Measurements from ENCODE around the gene CATSPERB. TPM values are rescaled to one million over a fixed set of nuclear protein-coding genes. Genes with fewer than 3 reads are reported as not detected.

CATSPERB gene
- total and polyA plus RNA-seq, 3 experiments from 2014 or later: 0.20 to 1.2 (median 1.1) TPM

DNA sequence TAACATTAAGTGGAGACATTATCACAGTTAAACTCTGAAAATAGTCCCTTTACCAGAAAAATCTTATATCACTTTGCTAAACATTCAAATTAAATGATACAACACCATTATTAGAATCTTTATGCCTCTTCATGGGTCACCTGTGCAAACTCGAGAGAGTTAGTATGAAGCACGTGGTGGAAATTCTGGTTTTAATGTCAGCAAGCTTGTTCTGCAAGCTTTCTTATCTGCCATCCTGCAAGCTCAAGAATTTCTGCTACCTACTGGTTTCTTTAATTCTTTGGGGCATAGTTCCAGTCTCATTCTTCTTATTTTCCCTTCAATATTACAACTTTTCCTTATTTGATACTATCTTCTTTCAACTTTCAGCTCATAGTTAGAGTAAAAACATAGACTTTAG, 868 bp downstream of the CATSPERB start:
- Histone ChIP-seq H3K4me1 (ENCODE audit: insufficient read depth, low read length) (no peaks in the 10 kb centered on the region), H3K27me3 (ENCODE audit: insufficient read depth, low read length, poor library complexity, severe bottlenecking) (no peaks in the 10 kb centered on the region), H3K4me3 (ENCODE audit: low read length) (no peak overlapping the region), H3K9me3 (ENCODE audit: low read length) (no peaks in the 10 kb centered on the region), H3K36me3 (ENCODE audit: insufficient read depth, low read length) (no peaks in the 10 kb centered on the region), H3K27ac (ENCODE audit: low read depth, low read length) (no peak overlapping the region)
- peaks cover 3 to 12% of the 10 kb centered on the region in 2 donors for H3K27me3 Mint-ChIP-seq
- POLR2A ChIA-PET: no interaction called here
- H3K4me3 Mint-ChIP-seq: no peak overlapping the region
- DNase-seq: no peak
- H3K9me3 Mint-ChIP-seq: no peaks in the 10 kb centered on the region
- H3K27ac Mint-ChIP-seq: peak overlapping the region in 1 of 8 donors; percentile 32
- CTCF ChIA-PET: interaction anchor here (0.6 kb wide), 1 partner anchor 31 kb away, joined by 3 read pairs; no protein-coding TSS in a partner anchor
- peaks cover 0 to 3% (median 2%) of the 10 kb centered on the region in 3 donors for H3K36me3 Mint-ChIP-seq
- no peaks in the 10 kb centered on the region for H3K4me1 Mint-ChIP-seq

DNA sequence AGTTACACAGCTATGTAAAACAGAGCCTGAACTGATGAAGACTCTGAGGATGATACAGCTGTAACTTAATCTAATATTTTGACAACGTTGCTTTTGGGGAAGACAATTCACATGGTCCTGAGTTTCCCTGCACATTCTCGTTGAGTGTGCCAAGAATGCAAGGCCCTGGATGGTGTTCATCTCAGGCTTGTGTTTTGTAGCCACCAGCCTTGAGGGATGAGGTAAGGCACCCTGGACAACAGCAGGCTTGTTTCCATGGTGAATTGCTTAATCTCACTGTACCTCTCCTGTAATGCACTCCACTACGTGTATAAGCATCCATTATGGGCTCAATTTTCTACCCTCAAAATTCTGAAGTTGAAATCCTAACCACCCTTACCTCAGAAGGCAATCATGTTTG, 2.1 kb downstream of the CATSPERB start:
- Mint-ChIP-seq H3K36me3 (no peaks in the 10 kb centered on the region), H3K27me3 (peaks cover 3 to 6% of the 10 kb centered on the region in 2 donors), H3K4me3 (no peak overlapping the region), H3K9me3 (no peaks in the 10 kb centered on the region), H3K4me1 (no peaks in the 10 kb centered on the region), H3K27ac (no peak overlapping the region)
- no peak for DNase-seq
- H3K9me3 ChIP-seq (ENCODE audit: low read length): no peaks in the 10 kb centered on the region
- H3K36me3 ChIP-seq (ENCODE audit: insufficient read depth, low read length): no peaks in the 10 kb centered on the region
- H3K4me3 ChIP-seq (ENCODE audit: low read length): no peak overlapping the region
- ChIA-PET POLR2A (no interaction called here), CTCF (no interaction called here)
- no peaks in the 10 kb centered on the region for H3K4me1 ChIP-seq (ENCODE audit: insufficient read depth, low read length)
- no peak overlapping the region for H3K27ac ChIP-seq (ENCODE audit: low read depth, low read length)
- no peaks in the 10 kb centered on the region for H3K27me3 ChIP-seq (ENCODE audit: insufficient read depth, low read length, poor library complexity, severe bottlenecking)

DNA sequence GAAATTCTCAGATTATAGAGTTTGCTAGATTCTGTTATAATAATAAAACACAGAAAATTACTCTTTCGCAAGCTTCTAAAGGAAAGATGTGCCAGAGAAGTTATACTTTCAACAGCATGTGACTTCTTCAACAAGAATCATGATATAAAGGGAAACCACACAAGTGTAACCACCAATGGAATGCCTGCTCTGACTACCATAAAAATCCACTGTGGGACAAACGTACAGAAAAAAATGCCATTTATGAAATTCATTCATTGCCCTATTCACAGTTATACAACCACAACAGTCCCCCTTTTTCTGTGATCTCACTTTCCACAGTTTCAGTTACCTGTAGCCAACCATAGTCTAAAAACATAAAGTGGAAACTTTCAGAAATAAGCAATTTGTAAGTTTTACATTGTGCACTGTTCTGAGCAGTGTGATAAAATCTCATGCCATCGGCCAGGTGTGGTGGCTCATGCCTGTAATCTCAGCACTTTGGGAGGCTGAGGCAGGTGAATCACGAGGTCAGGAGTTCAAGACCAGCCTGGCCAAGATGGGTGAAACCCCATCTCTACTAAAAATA, 3.2 kb downstream of the CATSPERB start:
- H3K27me3 ChIP-seq (ENCODE audit: insufficient read depth, low read length, poor library complexity, severe bottlenecking): no peaks in the 10 kb centered on the region

GRCh38 chr14:91727121-91727520, 4.8 kb downstream of the CATSPERB start:
- H3K4me3 ChIP-seq (ENCODE audit: low read length): no peak overlapping the region
- Mint-ChIP-seq H3K36me3 (no peaks in the 10 kb centered on the region), H3K27ac (no peak overlapping the region), H3K4me3 (no peak overlapping the region), H3K9me3 (no peaks in the 10 kb centered on the region), H3K27me3 (no peaks in the 10 kb centered on the region), H3K4me1 (no peaks in the 10 kb centered on the region)
- no peak overlapping the region for H3K27ac ChIP-seq (ENCODE audit: low read depth, low read length)
- no peaks in the 10 kb centered on the region for H3K4me1 ChIP-seq (ENCODE audit: insufficient read depth, low read length)
- H3K9me3 ChIP-seq (ENCODE audit: low read length): no peaks in the 10 kb centered on the region
- POLR2A ChIA-PET: interaction anchor here (0.6 kb wide), 1 partner anchor 104 kb away, joined by 4 read pairs; no protein-coding TSS in a partner anchor
- H3K27me3 ChIP-seq (ENCODE audit: insufficient read depth, low read length, poor library complexity, severe bottlenecking): no peaks in the 10 kb centered on the region
- CTCF ChIA-PET: no interaction called here
- no peak for DNase-seq
- no peaks in the 10 kb centered on the region for H3K36me3 ChIP-seq (ENCODE audit: insufficient read depth, low read length)

More for the DNA sequence above, 3.2 kb downstream of the CATSPERB start:
- H3K4me1 Mint-ChIP-seq: no peaks in the 10 kb centered on the region
- POLR2A ChIA-PET: no interaction called here
- no peaks in the 10 kb centered on the region for H3K36me3 Mint-ChIP-seq
- Histone ChIP-seq H3K27ac (ENCODE audit: low read depth, low read length) (no peak overlapping the region), H3K36me3 (ENCODE audit: insufficient read depth, low read length) (no peaks in the 10 kb centered on the region), H3K9me3 (ENCODE audit: low read length) (no peaks in the 10 kb centered on the region), H3K4me1 (ENCODE audit: insufficient read depth, low read length) (no peaks in the 10 kb centered on the region), H3K4me3 (ENCODE audit: low read length) (no peak overlapping the region)
- no peak overlapping the region for H3K4me3 Mint-ChIP-seq
- no peak for DNase-seq
- no peak overlapping the region for H3K27ac Mint-ChIP-seq
- peaks cover 0 to 6% of the 10 kb centered on the region in 2 donors for H3K27me3 Mint-ChIP-seq
- CTCF ChIA-PET: no interaction called here
- no peaks in the 10 kb centered on the region for H3K9me3 Mint-ChIP-seq

DNA sequence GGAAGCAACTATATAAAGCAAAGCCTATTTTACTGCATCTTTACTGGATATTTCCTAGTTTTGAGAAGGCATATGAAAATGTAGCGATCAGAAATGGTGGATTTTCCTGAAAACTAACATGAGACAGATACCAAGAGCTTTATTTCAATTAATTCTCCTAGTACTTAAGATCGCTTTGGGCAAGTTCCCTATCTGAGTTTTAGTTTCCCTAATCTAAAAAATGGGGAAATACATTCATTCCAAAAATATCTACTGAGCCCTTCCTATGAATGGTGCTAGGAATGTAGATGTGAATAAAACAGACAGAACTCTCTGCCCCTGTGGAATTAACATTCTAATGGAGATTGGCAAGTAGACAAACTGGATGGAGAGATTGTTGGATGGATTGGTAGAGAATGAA, 8.4 kb downstream of the CATSPERB start:
- no peaks in the 10 kb centered on the region for H3K27me3 ChIP-seq (ENCODE audit: insufficient read depth, low read length, poor library complexity, severe bottlenecking)
- no peak overlapping the region for H3K4me3 ChIP-seq (ENCODE audit: low read length)
- no peaks in the 10 kb centered on the region for H3K4me1 ChIP-seq (ENCODE audit: insufficient read depth, low read length)
- CTCF ChIA-PET: interaction anchor here (1.1 kb wide), 1 partner anchor 11 kb away, joined by 3 read pairs; no protein-coding TSS in a partner anchor
- POLR2A ChIA-PET: no interaction called here
- H3K9me3 ChIP-seq (ENCODE audit: low read length): no peaks in the 10 kb centered on the region
- H3K36me3 Mint-ChIP-seq: no peaks in the 10 kb centered on the region
- DNase-seq: no peak
- H3K4me1 Mint-ChIP-seq: peaks cover 1 to 5% (median 5%) of the 10 kb centered on the region in 3 donors
- no peaks in the 10 kb centered on the region for H3K27me3 Mint-ChIP-seq
- no peaks in the 10 kb centered on the region for H3K36me3 ChIP-seq (ENCODE audit: insufficient read depth, low read length)
- H3K27ac ChIP-seq (ENCODE audit: low read depth, low read length): no peak overlapping the region
- H3K4me3 Mint-ChIP-seq: no peak overlapping the region
- no peaks in the 10 kb centered on the region for H3K9me3 Mint-ChIP-seq
- no peak overlapping the region for H3K27ac Mint-ChIP-seq

DNA sequence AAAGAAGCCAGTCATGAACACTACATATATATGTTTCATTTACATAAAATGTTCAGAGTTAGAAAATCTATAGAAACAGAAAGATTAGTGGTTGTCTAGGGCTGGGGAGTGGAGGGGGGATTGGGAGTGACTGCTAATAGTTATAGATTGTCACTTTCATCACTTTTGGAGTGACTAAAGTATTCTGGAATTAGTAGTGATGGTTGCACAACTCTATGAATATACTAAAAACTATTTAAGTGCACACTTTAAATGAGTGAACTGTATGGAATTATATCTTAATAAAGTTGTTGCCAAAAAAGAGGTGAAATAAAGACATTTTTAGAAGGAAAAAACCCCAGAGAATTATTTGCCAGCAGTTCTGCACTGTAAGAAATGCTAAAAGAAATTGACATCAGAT, 9.5 kb downstream of the CATSPERB start:
- Mint-ChIP-seq H3K9me3 (no peaks in the 10 kb centered on the region), H3K4me3 (no peak overlapping the region), H3K4me1 (peaks cover 1 to 5% (median 5%) of the 10 kb centered on the region in 3 donors), H3K36me3 (no peaks in the 10 kb centered on the region), H3K27me3 (no peaks in the 10 kb centered on the region), H3K27ac (no peak overlapping the region)
- CTCF ChIA-PET: no interaction called here
- POLR2A ChIA-PET: no interaction called here
- Histone ChIP-seq H3K4me1 (ENCODE audit: insufficient read depth, low read length) (no peaks in the 10 kb centered on the region), H3K27me3 (ENCODE audit: insufficient read depth, low read length, poor library complexity, severe bottlenecking) (no peaks in the 10 kb centered on the region), H3K9me3 (ENCODE audit: low read length) (no peaks in the 10 kb centered on the region), H3K36me3 (ENCODE audit: insufficient read depth, low read length) (no peaks in the 10 kb centered on the region), H3K27ac (ENCODE audit: low read depth, low read length) (no peak overlapping the region), H3K4me3 (ENCODE audit: low read length) (no peak overlapping the region)
- no peak for DNase-seq

DNA sequence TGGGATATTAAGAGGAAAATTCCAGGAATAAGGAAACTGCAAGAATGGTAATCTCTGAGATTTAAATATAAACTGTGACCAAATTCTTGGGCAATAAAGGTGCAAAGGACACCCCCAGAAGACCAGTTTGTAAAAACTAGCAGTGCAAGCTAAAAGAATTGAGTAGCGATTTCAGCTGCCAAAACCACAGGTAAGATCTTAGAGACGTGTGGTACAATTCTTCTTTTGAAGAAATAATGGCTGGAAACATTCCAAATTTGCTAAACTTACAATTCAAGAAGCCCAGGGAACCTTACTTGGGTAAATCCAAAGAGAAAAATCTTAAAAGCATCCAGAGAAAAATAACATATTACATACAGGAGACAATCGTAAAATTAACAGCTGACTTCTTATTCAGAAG, 12.0 kb downstream of the CATSPERB start:
- Mint-ChIP-seq H3K36me3 (no peaks in the 10 kb centered on the region), H3K4me3 (no peak overlapping the region), H3K9me3 (no peaks in the 10 kb centered on the region), H3K27ac (no peak overlapping the region), H3K4me1 (peaks cover 3 to 7% (median 6%) of the 10 kb centered on the region in 3 donors), H3K27me3 (no peaks in the 10 kb centered on the region)
- Histone ChIP-seq H3K36me3 (ENCODE audit: insufficient read depth, low read length) (no peaks in the 10 kb centered on the region), H3K27me3 (ENCODE audit: insufficient read depth, low read length, poor library complexity, severe bottlenecking) (no peaks in the 10 kb centered on the region), H3K9me3 (ENCODE audit: low read length) (no peaks in the 10 kb centered on the region), H3K27ac (ENCODE audit: low read depth, low read length) (no peak overlapping the region), H3K4me3 (ENCODE audit: low read length) (no peak overlapping the region), H3K4me1 (ENCODE audit: insufficient read depth, low read length) (no peaks in the 10 kb centered on the region)
- CTCF ChIA-PET: no interaction called here
- POLR2A ChIA-PET: no interaction called here
- peak in 1 of 5 donors; percentile 20 for DNase-seq

- no peaks in the 10 kb centered on the region for H3K4me1 ChIP-seq (ENCODE audit: insufficient read depth, low read length)
- Mint-ChIP-seq H3K27ac (no peak overlapping the region), H3K36me3 (no peaks in the 10 kb centered on the region), H3K4me3 (no peak overlapping the region), H3K27me3 (no peaks in the 10 kb centered on the region), H3K9me3 (no peaks in the 10 kb centered on the region), H3K4me1 (peaks cover 6 to 11% (median 10%) of the 10 kb centered on the region in 3 donors)
- no peaks in the 10 kb centered on the region for H3K27me3 ChIP-seq (ENCODE audit: insufficient read depth, low read length, poor library complexity, severe bottlenecking)
- no peak overlapping the region for H3K27ac ChIP-seq (ENCODE audit: low read depth, low read length)
- H3K4me3 ChIP-seq (ENCODE audit: low read length): no peak overlapping the region
- H3K9me3 ChIP-seq (ENCODE audit: low read length): no peaks in the 10 kb centered on the region
- DNase-seq: no peak
- ChIA-PET CTCF (no interaction called here), POLR2A (interaction anchor here (0.7 kb wide), 1 partner anchor 241 kb away, joined by 4 read pairs; no protein-coding TSS in a partner anchor)
- no peaks in the 10 kb centered on the region for H3K36me3 ChIP-seq (ENCODE audit: insufficient read depth, low read length)
Measured at GRCh38 chr14:91716999-91717398, 14.9 kb downstream of the CATSPERB start.
